ENCODE data around the gene PLEKHS1.

- no peak for TF ChIP-seq CTCF (IDR thresholded peaks at IDR 0.05; ENCODE audit: insufficient read depth, low read length)
- no peak for TF ChIP-seq POLR2AphosphoS5 (IDR thresholded peaks at IDR 0.05; ENCODE audit: low read depth)
- TF ChIP-seq REST (IDR thresholded peaks at IDR 0.05; ENCODE audit: insufficient replicate concordance, low read depth), result no peak
These were observed 56.7 kb downstream of the PLEKHS1 start for GRCh38 chr10:113808168-113808567.

Measured in HL-60 (cell line).